NCI-H510A treated with DMSO at 0.1 percent for 48 hours (cell line): ENCODE data around the gene ENKUR.
"Not testable (repeated sequence)": the region's sequence is repeated elsewhere in the genome, so short reads cannot be mapped to it uniquely, and the experiment has no call there.

ENCODE experiments used
- DNase-seq: peaks from one replicate; lab custom pipeline; 2025; lab: John Stamatoyannopoulos, UW

The ENKUR gene

DNA sequence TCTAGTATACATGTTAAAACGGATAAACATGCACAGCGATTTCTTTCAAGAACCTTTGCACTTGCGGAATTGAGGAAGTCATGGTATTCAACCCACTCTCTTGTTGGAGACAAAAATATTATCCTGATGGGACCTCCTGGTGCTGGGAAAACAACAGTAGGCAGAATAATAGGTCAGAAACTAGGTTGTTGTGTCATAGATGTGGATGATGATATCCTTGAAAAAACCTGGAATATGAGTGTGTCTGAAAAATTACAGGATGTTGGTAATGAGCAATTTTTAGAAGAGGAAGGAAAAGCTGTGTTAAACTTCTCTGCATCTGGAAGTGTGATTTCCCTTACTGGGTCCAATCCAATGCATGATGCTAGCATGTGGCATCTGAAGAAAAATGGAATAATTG lies 7.3 kb upstream of the ENKUR start:
- no peak for DNase-seq

- no peak for DNase-seq
Observed at GRCh38 chr10:25018703-25019102, 2.7 kb upstream of the ENKUR start.

GRCh38 chr10:25017661-25018060 lies 1.7 kb upstream of the ENKUR start:
- DNase-seq, result no peak

GRCh38 chr10:25017154-25017590 lies 1.2 kb upstream of the ENKUR start:
- peak; percentile 47 for DNase-seq

GRCh38 chr10:25016376-25017153 lies 607 bp upstream of the ENKUR start, which contains the start of gene THNSL1:
THNSL1 (plus strand) TSS chr10:25016612; CDS start chr10:25023224, 6,612 bp downstream.
- peak; percentile 92 for DNase-seq

DNA sequence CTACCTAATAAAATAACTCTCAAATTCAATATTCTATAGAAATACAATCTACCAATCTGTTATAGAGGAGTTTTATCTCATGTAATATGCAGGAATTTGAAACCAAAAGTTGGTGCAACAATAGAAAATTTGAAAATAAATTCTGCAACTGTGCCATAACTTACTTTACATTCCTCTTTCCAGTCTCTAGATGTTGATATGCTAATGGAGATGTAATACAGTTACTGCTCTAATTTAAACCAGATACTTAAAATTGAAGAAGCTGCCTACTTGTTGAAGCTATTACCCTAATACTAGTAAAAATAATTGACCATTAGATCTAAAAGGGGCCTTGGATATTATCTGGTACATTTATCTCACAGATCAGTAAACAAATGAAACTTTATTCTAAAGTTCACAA lies 1.4 kb downstream of the ENKUR start:
- DNase-seq, result no peak

- not testable (repeated sequence) for DNase-seq
Observed at GRCh38 chr10:25011591-25011990, 4.4 kb downstream of the ENKUR start.

DNA sequence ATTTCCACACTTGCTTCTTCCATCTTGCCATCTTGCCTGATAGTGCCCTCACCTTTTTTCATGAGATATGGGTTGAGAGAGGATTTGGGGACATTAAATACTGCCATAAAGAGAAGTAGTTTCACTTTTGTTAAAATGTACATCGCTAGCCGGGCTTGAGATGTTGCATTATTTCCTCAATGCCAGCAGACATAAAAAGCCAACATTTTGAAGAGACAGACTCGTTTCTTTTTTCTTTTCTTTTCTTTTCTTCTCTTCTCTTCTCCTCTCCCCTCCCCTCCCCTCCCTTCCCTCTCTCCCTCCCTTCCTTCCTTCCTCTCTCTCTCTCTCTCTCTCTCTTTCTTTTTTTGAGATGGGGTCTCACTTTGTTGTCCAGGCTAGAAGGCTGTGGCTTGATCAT lies 17.9 kb downstream of the ENKUR start:
- DNase-seq, result no peak

DNA sequence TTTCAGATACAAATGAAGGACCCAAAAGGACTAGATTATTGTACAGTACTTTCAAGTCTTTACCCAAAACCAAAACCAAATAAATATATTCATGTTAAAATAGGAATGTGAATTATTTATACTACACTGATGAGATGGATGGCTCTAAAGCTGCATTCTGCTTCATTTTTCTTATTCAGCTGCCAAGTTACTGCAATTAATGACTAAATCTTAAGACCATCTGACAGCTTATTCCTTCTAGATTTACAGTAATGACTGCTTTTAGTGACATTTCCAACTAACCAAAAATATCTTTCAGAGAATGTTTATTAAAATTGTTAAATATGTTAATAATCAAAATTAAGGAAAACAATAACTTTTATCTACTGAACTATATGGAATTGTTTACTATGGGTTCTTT lies 20.9 kb downstream of the ENKUR start:
- no peak for DNase-seq

- no peak for DNase-seq
Observed at GRCh38 chr10:24993237-24993958, 22.6 kb downstream of the ENKUR start.

GRCh38 chr10:24992512-24993133 lies 23.3 kb downstream of the ENKUR start:
- DNase-seq, result no peak

GRCh38 chr10:24991298-24991697 lies 24.7 kb downstream of the ENKUR start:
- DNase-seq, result no peak

- DNase-seq, result no peak
Observed at GRCh38 chr10:24989867-24990266, 26.1 kb downstream of the ENKUR start.

DNA sequence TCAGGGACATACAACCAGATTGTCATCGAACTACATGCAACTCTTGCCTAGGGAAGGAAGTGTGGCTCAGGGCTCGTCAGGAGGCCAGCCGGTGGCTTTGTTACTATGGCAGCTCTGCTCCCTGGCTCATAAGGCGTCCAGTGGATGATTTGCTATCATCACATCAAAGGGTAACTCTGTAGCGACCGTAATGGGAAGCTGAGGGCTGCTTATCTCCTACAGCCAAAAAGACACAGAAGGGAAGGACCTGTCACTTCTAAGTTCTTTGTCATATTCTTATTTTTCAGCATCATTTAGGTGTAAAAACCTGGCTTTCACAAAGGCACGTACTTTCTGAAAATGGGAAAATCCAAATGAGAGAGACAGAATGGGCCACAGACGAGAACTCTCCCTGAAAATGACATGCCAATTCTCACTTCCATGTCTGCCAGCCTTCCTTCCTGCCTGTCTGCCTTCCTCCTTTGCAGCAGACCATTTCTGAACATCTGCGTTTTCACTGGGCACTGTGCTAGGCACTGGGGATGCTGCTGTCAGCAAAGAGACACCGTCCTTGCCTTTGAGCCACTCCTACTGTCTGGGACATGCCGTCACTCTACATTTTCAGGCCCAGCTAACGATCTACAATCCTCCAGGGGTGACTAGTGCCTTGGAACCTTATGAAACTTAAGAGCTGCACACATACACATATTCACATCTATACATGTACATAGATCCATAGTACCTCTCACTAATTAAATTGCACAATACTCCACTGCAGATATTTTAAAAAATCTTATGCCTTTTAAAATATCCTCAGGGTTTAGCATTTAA lies 26.9 kb downstream of the ENKUR start:
- DNase-seq, result no peak

GRCh38 chr10:24984906-24985305 lies 31.1 kb downstream of the ENKUR start:
- DNase-seq, result no peak

- DNase-seq, result no peak
Observed at GRCh38 chr10:24983946-24984345, 32.0 kb downstream of the ENKUR start.

- no peak for DNase-seq
Observed at GRCh38 chr10:24983130-24983529, 32.8 kb downstream of the ENKUR start.

- no peak for DNase-seq
Observed at GRCh38 chr10:24982319-24983112, 33.4 kb downstream of the ENKUR start.

GRCh38 chr10:24981161-24981710 lies 34.7 kb downstream of the ENKUR start:
- no peak for DNase-seq

DNA sequence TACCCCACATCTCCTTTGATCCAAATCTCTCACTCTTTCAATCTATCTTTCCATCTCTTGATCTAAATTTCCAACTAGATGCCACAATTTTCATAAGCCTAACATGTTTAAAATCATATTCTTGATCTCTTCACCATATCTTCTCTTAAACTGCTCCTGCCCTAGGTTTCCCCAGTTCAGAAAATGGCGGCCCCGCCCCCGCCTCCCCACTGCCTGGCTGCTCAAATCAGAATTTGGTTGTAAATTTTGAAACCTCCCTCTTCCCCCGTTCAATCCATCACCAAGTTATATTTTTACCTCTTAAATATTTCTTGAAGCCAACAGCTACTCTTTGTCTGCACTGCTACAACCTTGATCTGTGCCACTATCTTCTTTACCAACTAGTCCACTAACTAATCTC lies 36.3 kb downstream of the ENKUR start:
- no peak for DNase-seq

DNA sequence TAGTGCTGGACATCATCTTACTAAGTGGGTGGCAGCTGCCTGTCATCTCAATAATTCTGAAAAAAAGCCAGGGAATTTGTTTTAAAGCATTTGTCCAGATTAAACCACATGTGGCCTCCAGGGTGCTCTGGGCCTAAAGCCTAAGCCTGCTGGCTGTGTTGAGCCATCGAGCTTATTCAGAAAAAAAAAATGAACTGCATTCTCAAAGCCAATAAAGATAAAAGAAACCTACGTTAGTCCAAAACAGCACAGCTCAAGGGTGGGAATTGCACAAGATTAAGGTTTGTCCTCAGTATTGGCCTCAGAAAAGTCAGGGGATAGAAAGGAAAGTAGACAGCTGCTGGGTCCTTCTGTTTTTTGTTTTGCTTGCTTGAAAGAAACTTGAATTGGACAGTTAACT lies 41.0 kb downstream of the ENKUR start:
- no peak for DNase-seq
